ENCODE data around the gene FAM81B.

GRCh38 chr5:95446560-95447221, 55.5 kb downstream of the FAM81B start:
- no peak for TF ChIP-seq AFF4 (CRISPR knock-in tag; IDR thresholded peaks at IDR 0.05; ENCODE audit: borderline replicate concordance)
- no peak for TF ChIP-seq HMGXB4 (CRISPR knock-in tag; IDR thresholded peaks at IDR 0.05)
